ENCODE measurements around the gene SLBP.

Gene SLBP

DNA sequence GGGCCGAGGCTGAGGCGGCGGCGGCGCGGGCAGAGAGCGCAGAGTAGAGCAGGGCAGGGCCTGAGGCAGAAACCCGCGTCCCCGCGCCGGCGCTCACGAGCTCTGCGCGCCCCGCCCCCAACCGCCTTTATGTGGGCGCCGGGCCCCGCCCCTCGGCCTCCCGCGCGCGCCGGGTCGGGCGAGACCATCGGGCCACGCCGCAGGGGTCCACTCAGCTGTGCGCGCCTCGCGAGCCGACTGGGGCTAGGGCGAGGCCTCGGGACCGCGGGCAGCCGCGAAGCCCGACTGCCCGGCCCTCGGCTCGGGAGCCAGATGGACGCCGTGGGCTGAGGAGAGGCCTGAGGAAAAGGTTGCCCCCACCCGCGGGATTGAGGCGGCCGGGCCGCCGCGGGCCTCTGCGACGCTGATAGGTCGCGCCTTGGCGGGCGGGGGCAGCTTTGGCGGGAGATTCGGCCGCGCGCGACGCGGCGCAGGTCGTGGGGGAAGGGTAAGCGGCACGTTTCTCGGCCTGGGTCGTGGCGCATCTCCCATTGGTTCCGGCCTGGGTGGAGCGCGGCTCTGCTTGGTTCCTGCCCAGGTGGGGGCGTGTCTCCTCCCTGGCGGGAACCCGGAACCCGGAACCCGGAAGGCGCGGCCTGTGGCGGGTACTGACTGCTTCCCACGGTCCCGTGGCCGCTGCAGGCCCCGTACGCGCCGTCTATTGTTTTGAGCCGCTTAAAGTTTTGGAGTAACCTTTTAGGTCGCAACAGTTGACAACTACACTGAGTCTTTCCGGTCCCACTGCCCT is at the start of gene SLBP:
TSS of gene SLBP (minus strand) at position 104 of the 787 bp plus-strand sequence. CDS start 131 bp downstream, outside the sequence.
- no peak for FAIRE-seq

DNA sequence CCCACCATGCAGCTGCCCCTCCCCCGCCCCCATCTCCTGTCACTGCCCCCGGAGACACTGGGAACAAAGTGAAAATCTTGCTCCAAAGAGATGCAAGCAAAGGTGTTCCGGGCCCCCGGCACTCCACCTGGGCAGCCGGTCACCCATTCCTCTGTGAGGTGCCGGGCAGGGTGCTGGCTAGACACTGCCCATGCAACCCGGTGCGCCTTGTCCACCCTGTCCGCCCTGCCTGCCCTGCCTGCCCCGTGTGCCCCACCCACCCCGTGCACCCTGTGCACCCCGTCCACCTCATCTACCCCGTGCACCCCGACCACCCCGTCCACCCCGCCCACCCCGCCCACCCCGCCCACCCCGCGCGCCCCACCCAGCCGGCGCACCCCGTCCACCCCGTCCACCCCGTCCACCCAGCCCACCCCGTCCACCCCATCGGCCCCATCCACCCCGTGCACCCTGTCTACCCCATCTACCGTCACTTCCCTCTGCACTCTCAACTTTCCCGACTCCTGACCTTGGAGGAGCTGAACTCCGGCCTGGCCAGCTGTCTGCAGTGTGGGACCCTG is 49.1 kb upstream of the SLBP start:
- FAIRE-seq = no peak

DNA sequence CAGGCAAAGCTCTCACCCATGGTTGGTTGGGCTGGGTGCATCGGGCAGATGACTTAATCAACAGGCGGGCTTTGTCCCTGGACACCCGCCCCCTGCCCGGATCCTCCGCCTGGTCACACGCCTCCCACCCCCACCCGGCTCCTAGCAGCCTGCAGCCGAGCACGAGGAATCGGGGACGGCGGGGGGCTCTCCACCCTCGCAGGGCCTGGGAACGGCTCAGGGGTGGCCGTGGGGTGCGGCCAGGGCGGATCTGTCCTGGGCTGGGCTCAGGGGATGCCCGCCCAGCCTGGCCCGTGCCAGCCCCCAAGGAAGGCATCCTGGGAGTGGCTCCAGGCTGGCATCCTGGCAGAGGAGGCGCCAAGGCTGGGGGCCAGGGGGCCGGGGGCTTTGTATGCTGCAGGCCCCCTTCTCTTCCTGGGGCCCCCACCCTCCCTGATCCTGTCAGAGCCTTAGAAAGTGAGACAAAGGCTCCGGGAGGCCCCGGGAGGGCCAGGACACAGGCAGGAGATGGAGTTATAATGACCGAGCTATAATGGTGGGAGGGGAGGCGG is 48.5 kb upstream of the SLBP start:
- no peak for FAIRE-seq

DNA sequence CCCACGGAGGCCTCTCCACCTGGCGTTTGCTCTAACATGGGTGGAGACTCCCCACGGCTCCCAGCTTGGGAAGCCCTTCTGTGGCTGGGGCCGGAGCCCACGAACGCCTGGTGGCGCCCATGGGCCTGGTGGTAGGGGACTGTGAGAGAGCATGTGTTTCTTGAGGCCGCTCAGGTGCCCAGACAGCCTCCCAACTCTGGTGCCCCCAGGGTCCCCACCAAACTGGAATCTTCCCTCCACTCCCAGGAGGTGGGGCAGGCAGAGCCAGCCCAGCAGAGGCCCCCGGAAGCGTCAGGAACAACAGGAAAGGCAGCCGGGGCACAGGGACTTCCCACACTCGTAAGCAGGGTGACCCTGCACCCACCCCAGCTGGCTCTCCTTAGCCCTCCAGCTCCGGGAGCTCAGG is 47.7 kb upstream of the SLBP start:
- no peak for FAIRE-seq

DNA sequence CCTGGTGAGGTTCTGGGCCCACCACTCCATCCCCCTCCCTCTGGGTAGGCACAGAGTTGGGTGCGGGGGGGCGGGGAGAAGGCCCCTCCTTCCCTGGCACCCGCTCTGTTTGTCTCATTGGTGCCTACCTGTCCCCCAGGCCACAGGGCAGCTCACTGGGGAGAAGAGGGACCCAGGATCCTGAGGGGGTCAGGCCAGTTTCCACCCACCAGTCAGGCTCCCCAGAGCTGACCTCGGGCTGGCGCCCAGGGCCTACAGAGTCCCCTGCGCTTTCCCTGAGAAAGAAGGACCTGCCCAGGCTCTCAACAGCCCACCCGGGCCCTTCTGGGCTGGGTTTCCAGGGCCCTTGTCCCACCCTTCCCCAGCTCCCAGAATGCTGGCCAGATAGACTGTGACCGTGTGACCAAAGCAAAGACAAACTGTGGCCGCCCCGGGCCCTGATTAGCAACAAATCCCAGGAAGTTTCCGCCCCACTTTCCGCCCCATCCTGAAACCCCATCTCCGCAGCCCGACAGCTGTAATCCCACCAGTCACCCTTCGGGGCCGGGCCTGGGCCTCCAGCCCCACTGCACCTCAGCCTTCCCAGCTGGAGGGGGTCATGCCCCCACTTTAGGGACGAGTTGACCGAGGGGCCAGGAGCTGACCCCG is 47.2 kb upstream of the SLBP start:
- FAIRE-seq = no peak

DNA sequence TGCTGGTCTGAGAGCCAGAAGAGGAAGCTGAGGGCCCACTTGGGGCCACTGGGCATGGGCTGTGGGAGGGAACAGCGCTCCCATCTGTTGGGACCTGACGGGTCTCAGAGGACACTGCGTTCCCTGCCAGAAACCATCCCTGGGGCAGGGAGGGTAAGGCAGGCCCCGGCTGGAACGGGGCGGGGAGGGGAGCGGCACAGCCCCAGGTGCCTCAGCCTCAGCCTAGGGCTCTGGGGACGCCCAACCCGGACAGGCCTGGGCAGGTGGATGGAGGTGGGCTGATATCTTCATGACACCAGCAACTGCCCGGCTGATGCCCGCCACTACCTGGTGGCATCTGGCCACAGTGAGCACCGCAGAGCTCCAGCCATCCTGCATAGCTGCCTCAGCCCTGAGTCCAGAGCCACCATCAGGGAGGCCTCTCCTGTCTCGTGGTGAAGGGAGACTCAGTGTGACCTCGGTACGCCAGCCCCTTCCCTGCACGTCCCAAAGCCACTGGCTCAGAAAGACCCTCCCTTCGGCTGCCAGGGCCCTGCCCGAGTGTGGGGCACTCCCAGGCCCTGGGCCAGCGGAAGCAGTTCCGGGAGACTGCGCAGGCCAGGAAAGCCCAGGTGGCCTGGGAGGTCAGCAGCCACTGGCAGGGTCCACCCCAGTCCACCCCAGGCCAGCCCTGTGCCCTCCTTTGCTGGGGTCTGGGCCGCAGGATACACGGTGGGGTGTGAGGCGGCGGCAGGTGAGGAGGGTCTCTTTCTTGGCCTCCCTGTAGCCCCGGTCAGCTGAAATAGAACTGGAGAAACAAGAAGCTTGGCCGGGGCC is 46.4 kb upstream of the SLBP start:
- no peak for FAIRE-seq

DNA sequence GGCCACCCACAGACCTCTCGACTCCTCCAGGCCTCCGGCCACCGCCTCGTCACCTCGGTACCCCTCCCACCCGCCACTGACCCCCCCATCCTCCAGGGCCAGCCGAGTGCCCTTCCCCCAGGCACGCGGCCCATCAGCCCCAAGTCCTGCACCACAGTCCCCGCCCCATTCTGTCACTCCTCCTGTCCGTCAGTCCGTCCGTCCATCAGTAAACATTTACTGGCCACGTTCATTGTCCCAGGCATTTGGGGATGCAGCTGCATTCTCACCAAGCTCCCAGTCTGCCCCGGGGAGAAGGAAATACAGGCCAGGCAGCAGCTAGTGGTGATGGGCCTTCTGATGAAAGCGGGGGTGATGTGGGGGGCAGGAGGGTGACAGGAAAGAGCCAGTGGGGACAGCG is 45.7 kb upstream of the SLBP start:
- FAIRE-seq = no peak

DNA sequence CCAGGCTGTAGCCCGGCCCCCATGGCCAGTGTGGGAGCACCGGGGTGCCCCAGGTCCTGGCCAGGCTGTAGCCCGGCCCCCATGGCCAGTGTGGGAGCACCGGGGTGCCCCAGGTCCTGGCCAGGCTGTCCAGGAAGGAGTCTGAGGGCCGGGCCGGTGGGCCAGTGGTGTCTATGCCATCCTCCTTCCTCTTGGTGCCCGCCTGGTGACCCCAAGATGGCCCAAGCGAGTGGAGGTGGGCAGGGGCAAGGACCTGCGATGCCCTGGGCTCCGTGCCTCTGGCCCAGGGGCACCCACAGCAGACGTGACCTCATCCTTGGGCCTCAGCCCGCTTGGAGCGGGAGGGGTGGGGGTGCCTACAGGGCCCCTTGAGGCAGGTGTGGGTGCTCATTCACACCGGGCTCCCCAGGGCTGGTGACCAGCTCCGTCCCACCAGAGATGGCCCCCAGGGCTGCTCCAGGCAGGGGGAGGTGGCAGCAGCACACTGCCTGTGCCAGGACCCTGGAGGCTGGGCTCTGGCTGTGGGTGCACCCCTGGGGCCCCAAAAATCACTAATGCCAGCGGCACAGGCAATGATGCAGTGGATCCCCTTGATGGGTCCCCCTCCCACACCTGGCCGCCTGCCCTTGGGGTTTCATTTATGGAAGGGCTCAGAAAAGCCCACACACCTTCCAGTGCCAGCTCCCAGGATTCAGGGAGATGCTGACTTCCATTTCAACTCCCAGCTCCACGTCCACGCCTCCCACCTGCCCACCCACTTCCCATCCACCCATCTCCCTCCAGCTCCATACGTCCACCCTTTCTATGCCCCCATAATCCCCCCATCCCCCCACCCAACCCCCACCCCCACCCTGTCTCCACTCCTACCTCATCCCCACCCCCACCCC is 45.0 kb upstream of the SLBP start:
- FAIRE-seq = no peak

DNA sequence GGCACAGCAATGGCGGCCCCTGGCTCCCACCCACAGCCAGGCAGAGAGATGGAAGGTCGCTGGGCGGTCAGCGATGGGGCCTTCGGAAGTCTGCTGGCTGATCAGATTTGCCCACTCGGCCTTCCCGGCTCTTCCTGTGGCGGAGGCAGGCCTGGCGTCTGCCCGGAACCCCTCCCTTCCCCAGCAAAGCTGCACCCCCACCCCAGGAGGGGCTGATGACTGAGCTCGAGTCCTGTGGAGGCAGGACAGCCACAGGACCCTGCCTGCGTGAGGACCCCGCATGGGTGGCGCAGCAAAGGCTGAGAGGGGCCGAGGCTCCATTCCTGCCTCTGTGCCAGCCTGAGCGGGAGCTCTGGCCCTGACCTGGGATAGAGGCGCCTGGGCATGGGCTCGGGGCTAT is 44.0 kb upstream of the SLBP start:
- FAIRE-seq = no peak

DNA sequence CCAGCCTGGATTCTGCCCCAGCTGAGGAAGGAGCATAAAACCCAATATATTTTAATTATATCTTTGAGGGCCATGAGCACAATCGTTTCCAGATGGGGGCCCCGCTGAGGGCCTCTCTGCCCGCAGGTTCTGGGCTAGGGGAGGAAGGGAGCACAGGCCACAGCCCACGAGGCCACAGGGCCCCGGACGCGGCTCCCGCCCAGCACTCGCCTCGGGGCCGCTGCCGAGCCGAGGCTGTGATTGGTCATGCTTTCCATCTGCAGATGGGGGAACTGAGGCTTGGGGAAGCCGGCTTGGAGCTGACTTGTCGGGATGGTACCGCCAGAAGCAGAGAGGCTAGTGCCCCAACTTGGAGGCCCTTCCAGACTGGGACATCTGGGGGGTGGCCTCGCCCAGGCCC is 43.2 kb upstream of the SLBP start:
- no peak for FAIRE-seq

DNA sequence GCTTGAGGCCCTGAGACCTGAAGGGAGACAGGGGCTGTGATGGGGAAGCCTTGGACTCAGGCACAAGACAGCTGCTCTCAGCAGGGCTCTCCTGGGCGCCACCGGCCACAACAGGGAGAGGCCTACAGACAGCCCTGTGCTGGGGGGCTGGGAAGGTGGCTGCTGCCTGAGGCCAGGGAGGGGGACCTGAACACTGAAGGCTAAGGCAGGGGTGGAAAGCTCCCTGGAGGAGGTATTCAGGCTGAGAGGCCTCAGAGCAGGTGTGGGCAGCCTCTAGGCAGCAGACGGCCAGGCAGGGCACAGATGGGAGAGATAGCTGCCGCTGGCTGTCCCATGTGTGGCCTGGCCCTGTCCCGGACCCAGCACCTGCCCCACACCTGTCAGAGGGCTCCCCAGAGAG is 42.2 kb upstream of the SLBP start:
- no peak for FAIRE-seq

DNA sequence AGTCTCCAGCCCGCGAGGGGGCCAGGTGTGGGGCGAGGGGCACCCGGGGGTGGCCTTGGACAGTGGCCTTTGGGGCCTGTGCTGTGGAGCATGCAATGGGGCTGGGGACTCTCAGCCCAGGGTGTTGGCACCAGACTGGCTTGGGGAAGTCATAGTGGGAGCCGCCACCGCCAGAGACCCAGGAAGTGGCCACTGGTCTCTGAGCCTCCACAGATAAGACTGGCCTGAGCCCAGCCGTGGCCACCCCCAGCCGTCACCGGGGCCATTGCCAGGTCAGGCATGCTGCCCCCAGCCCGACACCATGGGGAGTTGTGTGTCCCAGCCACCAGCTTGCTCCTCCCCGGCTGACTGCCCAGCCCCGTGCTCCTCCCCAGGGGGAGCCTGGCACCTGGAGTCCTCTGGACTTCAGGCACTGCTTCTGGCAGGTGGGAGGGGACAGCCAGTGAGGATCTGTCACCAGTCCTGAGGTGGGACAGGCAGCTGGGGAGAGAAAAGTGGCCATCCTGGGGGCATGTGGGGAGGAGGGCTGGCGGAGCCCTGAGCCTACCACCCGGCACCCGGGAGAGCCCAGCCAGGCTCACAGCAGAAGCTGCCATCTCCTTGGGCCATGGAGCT is 41.7 kb upstream of the SLBP start:
- FAIRE-seq = no peak

DNA sequence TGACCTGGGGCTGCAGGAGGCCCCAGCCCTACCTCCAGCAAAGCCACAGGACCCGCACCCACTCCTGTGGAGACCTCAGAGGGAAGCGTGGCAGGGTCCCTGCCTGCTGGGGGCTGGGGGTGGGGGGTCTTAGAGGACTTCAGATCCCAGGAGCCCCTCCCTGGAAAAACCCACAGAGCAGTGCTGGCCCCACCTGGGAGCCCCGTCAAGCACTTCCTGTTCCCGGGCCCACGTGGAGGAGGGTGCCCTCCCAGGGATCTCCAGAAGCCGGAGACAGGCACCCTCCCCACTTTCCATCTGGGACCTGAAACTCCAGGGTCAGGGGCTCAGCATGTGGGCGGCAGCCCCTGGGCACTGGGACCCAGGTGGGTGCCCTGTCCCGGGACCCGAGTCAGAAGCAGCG is 41.2 kb upstream of the SLBP start:
- FAIRE-seq = no peak

DNA sequence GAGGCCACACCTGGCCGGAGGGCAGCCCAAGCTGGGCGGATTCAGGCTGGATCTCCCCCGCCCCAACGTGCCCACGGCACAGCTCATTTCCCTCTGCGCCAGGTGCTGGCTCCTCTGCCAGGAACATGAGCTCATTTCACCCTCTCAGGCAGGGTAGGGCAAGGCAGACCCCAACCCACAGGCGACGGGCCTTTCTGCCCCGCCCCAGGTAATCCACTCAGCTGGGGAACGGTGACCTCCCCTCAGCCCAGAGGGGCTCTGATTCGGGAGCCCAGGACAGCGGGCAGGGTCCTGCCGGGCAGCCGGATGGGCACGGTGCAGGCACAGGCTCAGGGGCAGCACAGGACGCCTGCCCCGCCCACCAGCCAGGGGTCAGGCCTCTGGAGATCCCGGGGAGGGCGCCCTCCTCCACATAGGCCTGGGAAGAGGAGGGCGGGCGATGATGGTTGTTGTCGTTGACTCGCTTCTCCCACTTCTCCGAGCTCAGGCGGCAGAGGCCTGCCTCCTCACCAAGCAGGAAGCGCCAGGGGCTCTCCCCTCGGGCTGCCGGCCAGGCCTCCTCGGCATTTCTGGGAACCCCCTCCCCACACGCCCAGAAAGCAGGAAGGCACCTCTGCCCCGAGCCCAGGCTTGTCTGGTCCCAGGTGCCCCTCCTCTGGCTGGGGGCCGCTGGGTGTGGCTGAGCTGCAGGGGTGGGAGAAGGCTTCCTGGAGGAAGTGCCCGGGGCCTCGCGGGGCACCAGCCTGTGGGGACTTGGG is 40.3 kb upstream of the SLBP start:
- FAIRE-seq = no peak

DNA sequence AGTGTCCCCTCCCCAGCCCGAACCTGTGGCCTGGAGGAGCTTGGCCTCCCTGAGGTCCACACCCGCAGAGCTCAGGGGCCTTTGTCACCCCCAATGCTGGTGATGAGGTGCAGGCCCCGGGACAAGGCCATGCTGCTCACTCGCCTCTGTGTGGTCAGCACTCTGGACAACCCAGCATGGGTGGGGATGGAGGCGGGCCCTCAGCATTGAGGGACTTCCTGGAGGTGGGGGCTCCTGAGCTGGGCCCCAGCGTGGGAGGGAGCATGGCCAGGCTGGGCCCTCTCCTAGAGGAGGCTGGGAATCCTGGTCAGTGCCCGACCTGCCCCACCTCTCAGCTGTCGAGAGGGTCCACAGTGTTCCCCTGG is 39.8 kb upstream of the SLBP start:
- FAIRE-seq = no peak

DNA sequence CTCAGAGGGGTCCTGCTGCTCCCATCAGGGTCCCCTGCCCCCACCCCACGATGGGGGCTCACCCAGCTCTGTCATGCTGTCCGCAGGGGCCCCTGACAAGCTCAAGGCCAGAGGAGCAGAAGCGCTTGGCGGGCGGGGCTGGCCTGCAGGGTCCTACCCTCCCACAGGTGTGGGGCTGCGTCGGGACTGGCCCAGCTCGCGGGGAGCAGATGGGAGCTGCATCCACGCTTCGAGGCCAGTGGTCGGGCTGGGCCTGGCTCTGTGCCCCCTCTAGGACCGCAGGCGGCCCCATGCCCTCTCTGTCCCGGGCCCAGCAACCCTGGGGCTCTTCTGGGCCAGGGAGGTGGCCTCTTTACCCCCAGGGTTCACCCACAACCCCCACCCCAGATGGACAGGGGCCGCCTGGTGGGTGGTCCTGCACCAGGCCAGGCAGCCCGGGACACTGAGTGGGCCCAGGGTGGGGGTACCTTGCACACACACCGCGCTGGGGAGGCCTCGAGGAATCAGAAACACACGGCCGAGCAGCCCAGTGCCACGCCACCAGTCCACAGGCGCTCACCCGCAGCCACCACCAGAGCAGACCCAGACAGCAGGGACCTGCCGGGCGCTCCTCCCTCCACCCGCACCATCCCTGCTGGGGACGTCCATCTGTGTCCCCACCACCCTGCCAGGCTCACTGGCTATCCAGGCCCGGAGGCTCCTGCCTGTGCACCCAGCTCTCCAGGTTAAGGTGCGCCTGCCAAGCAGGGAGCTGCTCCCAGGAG is 39.2 kb upstream of the SLBP start:
- FAIRE-seq = no peak

DNA sequence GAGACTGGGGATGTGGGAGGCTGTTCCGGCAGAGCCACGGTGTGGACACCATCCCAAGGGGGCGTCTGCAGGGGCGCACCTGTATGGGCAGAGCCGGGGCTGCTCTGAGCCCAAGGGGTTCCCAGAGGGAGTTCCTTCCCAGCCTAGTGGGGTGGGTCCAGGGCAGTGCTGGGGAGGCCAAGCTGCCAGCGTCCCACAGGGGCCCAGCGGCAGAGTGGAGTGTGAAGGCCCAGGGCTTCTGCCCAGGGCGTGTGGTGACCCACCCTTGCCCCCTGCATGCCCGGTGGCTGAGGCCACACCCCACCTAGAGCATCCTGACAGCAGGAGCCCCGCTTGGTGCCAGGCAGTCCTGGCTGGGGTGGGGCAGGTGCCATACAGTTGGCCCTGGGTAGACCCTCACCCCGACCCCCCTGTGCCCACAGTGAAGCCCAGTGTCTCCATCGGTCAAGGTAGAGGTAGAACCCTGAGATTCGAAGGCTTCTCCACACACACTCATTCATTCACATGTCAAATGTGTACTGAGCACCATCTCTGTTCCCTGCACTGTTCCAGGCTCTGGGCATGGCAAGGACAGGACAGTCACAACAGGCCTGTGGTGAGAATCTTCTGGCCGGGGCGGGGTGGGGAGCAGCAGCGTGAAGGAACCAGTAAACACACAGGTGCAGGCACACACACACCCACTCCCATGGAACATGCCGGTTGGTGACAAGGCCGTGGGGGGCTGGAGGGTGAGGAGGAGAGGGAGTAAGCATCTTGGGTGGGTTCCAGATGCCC is 38.4 kb upstream of the SLBP start:
- no peak for FAIRE-seq

DNA sequence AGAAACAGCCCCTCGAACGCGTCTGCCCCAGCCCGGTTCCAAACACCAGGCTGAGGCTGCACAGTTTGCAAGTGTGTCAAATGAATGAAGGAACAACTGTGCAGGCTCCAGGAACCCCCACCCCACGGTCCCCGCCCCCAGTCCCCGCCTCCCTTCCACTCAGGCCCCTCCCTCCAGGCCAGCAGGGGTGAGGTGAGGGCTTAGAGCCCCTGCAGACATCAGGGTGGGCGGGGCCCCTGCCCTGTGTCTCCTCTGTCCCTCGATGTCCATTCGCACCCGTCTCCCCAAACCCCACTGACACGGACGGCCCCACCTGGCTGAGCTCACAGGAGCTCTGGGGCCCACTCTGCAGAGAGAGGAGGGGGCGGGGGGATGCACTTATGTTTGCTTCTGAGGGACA is 37.7 kb upstream of the SLBP start:
- FAIRE-seq = no peak

DNA sequence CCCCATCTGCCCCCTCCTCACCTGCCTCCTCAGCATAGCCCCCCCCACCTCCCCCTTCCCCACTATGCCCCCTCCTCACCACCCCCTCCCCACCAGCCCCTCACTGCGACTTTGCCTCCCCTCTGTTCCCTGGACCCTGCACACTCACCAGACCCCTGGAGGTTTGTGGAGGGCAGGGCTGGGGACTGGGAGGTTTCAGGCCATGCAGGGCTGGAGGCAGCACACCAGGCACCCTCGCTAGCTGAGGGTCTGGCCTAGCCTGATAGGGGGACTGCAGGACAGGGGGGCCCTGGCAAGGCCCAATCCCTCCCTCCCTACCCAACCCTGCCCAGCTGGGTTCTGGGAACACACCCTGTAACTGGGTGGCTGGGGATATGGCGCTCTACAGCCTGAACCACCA is 37.3 kb upstream of the SLBP start:
- no peak for FAIRE-seq
